Ascending aorta (tissue), 2 donors: ENCODE results near the gene SULF2. TPM values are rescaled to one million over a fixed set of nuclear protein-coding genes. Genes with fewer than 3 reads are reported as not detected.

ENCODE experiments used
- DNase-seq, 2 donors: peaks; one replicate each; pipeline ENCODE4 v3.0.0-alpha.2; 2019; ENCODE audit warnings: low spot score in 2 of 2
- H3K27ac ChIP-seq, 2 donors: fragments of 200-600 bp; sonication (generic); one replicate each; pipeline ENCODE4 v1.5.1; 2016 to 2017; ENCODE audit warnings: mild to moderate bottlenecking in 1 of 2
- H3K27me3 ChIP-seq: fragments of 200-600 bp; sonication (generic); one replicate; pipeline ENCODE4 v1.5.1; 2017
- H3K36me3 ChIP-seq, 2 donors: fragments of 200-600 bp; sonication (generic); one replicate each; pipeline ENCODE4 v1.5.1; 2016
- H3K4me1 ChIP-seq, 2 donors: fragments of 200-600 bp; sonication (generic); one replicate each; pipeline ENCODE4 v1.5.1; 2016 to 2017; ENCODE audit warnings: mild to moderate bottlenecking in 1 of 2
- H3K4me3 ChIP-seq, 2 donors: fragments of 200-600 bp; sonication (generic); one replicate each; pipeline ENCODE4 v1.5.1; 2016 to 2017; ENCODE audit warnings: mild to moderate bottlenecking in 1 of 2
- H3K9me3 ChIP-seq, 2 donors: fragments of 200-600 bp; sonication (generic); one replicate each; pipeline ENCODE4 v1.5.1; 2016
- CTCF ChIP-seq, 3 experiments: fragments of 200-600 bp in 2 of 3; fragments of 450-650 bp in 1 of 3; sonication (generic) in 2 of 3; IDR thresholded peaks; one replicate each; pipeline ENCODE4 v1.5.1; 2016 to 2019; ENCODE audit warnings: antibody characterized with exemption in 3 of 3, mild to moderate bottlenecking in 1 of 3, moderate library complexity in 1 of 3
- intact Hi-C: fragments of 100-400 bp; cut with DNase I; formaldehyde crosslinking; loops from one replicate; pipeline ENCODE4 v1.15.1; 2023
- total RNA-seq: library from RNA; depleted of rRNA; stranded (reverse); fragments of >200 nt; gene quantifications from one replicate; pipeline ENCODE4 v1.1.0, GENCODE V29; 2016

Gene SULF2
- total RNA-seq, 1 donor from 2014 or later: 194 TPM

GRCh38 chr20:47720636-47721427 lies 64.4 kb downstream of the SULF2 start:
- Histone ChIP-seq H3K27ac (peak overlapping the region in 1 of 2 donors; percentile 32), H3K4me1 (peaks cover 0 to 10% of the 10 kb centered on the region in 2 donors), H3K4me3 (peak overlapping the region in 1 of 2 donors; percentile 17), H3K9me3 (no peaks in the 10 kb centered on the region), H3K36me3 (no peaks in the 10 kb centered on the region), H3K27me3 (no peaks in the 10 kb centered on the region)
- intact Hi-C loops: no loop called here
- no peak for TF ChIP-seq CTCF (IDR thresholded peaks at IDR 0.05)
- no peak for DNase-seq

GRCh38 chr20:47719625-47720024 lies 65.7 kb downstream of the SULF2 start:
- Histone ChIP-seq H3K36me3 (no peaks in the 10 kb centered on the region), H3K4me1 (peaks cover 0 to 10% of the 10 kb centered on the region in 2 donors), H3K4me3 (no peak overlapping the region), H3K27ac (no peak overlapping the region), H3K27me3 (no peaks in the 10 kb centered on the region), H3K9me3 (no peaks in the 10 kb centered on the region)
- TF ChIP-seq CTCF (IDR thresholded peaks at IDR 0.05): no peak
- no peak for DNase-seq
- intact Hi-C loops: no loop called here

- no peaks in the 10 kb centered on the region for H3K36me3 ChIP-seq
- intact Hi-C loops: no loop called here
- no peak for TF ChIP-seq CTCF (IDR thresholded peaks at IDR 0.05)
- peaks cover 0 to 10% of the 10 kb centered on the region in 2 donors for H3K4me1 ChIP-seq
- no peak overlapping the region for H3K4me3 ChIP-seq
- no peak overlapping the region for H3K27ac ChIP-seq
- H3K9me3 ChIP-seq: no peaks in the 10 kb centered on the region
- DNase-seq: no peak
- no peaks in the 10 kb centered on the region for H3K27me3 ChIP-seq
Observed at GRCh38 chr20:47719211-47719610, 66.1 kb downstream of the SULF2 start.

- DNase-seq: no peak
- TF ChIP-seq CTCF (IDR thresholded peaks at IDR 0.05): no peak
- Histone ChIP-seq H3K27me3 (no peaks in the 10 kb centered on the region), H3K27ac (no peak overlapping the region), H3K36me3 (no peaks in the 10 kb centered on the region), H3K9me3 (no peaks in the 10 kb centered on the region), H3K4me1 (peaks cover 0 to 10% of the 10 kb centered on the region in 2 donors), H3K4me3 (no peak overlapping the region)
- intact Hi-C loops: no loop called here
Observed at GRCh38 chr20:47718398-47718797, 66.9 kb downstream of the SULF2 start.

- no peak for DNase-seq
- no peaks in the 10 kb centered on the region for H3K9me3 ChIP-seq
- intact Hi-C loops: no loop called here
- no peak for TF ChIP-seq CTCF (IDR thresholded peaks at IDR 0.05)
- H3K36me3 ChIP-seq: no peaks in the 10 kb centered on the region
- no peak overlapping the region for H3K27ac ChIP-seq
- H3K4me1 ChIP-seq: peaks cover 0 to 10% of the 10 kb centered on the region in 2 donors
- H3K27me3 ChIP-seq: no peaks in the 10 kb centered on the region
- H3K4me3 ChIP-seq: no peak overlapping the region
Observed at GRCh38 chr20:47717421-47717820, 67.9 kb downstream of the SULF2 start.
